HL-60/S4 treated with phorbol 12-myristate 13-acetate at 8.2 ng/mL for 4 days and 3 days (cell line): ENCODE measurements around the gene GRB14.
"Not testable (repeated sequence)": the region's sequence is repeated elsewhere in the genome, so short reads cannot be mapped to it uniquely, and the experiment has no call there.

Experiments
- in situ Hi-C: fragments of 300-500 bp; cut with MboI; formaldehyde crosslinking; loops from 2 replicates; pipeline ENCODE4 v1.15.0; 2022; ENCODE audit warnings: low sequenced_read_pairs

The GRB14 gene

DNA sequence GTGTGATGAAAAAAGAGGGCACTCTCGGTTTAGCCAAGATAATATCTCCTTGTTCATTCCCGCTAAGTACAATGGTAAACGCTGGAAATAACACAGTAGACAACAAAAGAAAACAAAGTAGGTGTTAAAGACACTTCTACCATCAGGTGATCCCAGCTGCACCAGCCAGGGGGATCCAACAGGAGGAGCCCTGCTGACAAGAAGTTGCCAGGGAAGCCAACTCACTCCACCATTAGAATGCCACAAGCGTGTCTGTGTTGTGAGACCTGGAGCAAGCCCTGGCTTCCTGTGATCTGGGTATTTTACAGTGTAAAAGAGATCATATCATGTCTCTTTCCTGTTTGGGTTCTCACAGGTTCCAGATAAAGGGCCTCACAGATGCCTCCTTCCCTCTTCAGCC is 117.0 kb downstream of the GRB14 start:
- in situ Hi-C loops: no loop called here

DNA sequence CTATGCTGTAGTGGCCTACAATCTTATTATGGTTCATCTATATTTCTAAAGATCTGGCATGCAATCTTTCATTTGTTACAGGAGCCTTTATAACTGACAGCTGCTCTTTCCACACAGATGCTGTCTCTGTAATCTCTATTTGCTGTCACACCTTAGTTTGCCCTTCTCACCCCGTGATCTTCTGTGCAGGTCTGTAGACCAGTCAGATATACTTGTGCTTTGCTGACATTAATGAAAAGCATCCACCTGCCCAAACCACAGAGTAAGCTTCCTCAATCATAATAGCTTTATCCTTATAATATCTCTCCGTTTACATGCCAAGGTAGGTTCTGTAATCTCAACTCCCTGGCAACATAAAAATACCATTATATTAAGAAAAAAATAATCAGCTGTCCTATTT is 122.4 kb downstream of the GRB14 start:
- in situ Hi-C loops: no loop called here

DNA sequence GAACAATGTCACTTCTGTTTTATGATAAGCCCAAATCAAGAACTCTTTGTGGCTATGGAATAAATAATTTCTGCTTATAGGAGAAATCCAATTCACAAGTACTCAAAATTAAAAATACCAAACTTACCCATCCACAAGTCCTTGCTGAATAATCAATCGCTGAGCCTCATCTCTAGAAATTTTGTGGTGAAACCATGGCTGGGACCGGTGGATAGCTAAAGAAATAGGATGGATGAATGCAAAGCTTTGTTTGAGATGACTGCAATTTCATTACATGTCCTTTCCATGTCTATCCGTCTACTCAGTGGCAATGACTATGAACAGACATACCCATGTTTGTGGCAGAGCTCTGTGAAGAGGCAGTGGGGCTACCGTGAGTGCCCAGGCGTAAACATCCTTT is 124.4 kb downstream of the GRB14 start:
- in situ Hi-C loops: no loop called here

DNA sequence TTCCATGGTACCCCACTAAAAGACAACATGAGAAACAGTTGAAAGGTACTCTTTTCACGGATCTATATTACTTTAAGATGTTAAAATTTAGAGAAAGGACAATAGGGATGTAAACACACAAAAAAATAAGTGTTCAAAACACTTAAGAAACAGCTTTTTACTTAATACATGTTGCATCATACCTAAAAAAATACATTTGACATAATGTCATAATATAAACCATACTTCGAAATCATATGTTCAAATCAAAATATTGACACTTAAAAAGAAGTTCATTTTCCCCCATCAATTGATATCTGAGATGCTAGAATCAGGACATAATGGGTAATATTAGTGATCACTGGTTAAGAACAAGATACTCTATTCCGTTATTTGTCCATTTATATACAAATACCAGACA is 124.9 kb downstream of the GRB14 start:
- in situ Hi-C loops: no loop called here

DNA sequence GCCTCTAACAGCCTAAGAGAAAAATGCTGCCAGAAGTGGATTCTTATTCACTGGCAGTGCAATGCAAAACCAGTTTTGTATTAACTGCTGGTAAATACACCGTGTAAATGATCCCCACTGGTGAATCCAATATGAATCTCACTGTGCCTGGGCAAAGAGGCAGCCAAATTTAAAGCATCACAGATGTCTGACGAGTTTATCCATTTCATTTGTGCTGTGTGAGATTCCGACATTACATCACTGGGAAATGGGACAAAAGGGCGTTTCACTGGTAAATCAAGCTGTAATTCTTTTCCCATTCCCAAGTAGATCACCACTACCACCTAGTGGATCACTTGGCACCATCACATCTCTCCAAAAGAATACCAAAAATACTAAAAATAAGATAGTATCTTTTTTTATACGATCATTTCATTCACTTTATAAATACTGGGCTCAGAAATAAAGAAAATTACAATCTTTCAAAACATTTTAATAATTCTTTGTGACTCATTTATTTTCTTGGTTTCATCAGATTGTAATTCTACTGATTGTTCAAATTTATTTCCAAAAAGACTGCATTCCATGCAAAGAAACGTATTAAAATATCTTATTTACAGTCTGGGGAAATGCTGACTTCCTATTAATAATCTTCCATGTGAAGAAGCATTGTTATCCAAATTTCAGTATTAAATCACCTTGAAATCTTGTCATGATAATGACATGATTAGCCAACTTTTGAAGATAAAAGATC is 125.6 kb downstream of the GRB14 start:
- in situ Hi-C loops: no loop called here

DNA sequence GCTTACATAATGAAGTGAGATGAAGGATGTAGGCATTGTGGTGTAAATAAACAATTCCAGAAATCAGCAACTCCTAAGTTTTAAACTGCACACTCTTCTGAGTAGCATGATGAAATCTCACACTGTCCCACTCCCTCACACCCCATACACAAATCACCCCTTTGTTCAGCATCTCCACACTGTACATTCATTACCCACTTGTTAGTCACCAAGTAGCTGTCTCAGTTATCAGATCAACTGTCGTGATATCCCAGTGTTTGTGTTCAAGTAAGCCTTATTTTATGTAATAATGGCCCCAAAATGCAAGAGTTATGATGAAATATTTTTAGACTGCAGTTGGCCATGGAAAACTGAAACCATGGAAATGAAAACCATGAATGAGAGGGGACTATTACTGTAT is 135.7 kb downstream of the GRB14 start:
- in situ Hi-C loops: no loop called here

DNA sequence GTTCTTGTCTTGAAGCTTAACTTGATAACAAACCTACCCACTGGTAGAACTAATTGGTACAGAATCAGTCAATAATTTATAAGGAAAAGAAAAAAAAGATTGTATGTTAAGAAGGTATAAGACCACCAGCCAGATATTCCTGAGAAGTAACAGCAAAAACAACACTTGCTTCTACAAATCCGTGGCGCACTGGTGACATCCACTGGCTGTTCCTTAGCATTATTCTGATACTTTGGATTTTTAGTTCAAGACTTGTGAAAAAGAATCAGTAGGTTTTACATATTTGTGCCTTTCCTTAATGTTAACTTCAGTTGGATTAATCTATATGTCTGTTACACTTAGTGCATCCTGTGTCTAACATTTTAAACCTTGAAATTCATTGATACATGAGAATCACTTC is 141.8 kb downstream of the GRB14 start:
- in situ Hi-C loops: no loop called here

DNA sequence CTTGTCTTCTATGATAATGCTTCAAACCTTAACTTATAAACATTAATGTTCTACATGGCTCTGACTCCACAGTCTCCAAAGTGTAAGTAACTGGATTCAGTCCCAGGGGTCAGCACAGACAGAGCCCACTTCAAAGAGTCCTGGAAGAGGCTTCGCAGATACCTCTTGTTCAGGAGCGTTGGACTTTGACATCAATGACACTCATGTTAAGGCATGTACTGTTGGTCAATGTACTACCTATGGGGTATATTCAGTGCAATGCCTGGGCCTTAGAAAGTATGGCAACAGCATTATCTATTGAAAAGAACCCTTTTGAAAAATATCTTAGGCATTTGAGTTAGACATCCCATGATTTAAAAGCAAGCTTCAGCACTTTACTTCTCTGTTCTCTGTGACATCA is 143.1 kb downstream of the GRB14 start:
- in situ Hi-C loops: no loop called here

DNA sequence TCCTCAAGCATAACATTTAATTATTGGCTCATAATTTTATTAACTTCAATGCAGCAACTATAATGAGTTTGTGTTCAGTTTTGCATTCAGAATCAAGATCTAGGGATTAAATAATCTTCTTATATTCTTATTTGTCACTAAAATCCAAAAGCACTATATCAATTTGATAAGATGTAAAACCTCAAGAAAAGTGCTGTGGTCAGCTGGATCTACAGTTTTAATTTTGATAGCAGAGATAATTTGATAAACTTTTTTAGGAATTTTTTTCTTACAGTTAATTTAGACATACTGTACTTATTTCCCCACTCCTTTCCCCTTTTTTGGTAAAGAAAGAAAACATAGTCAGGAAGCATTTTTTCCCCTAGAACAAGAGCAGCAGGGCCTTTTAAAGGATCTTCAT is 146.4 kb downstream of the GRB14 start:
- in situ Hi-C loops: no loop called here

DNA sequence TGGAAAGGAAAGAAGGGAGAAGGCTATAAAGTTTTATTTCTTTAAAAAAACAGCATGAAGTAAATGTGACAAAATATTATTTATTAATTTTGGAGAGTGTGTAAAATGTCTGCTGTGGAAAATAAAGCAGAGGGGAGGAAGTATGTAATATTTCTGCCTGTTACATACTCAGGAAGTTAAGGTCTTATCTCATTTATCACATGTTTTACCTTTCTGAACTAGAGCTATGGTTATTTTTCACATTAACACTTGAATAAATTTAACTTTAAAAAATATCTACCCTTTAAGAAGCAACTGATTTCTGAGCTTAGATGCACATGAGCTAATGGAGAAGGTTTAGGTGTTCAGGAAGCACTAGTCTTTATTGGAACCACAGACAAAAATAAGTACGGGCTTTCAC is 148.3 kb downstream of the GRB14 start:
- in situ Hi-C loops: no loop called here

DNA sequence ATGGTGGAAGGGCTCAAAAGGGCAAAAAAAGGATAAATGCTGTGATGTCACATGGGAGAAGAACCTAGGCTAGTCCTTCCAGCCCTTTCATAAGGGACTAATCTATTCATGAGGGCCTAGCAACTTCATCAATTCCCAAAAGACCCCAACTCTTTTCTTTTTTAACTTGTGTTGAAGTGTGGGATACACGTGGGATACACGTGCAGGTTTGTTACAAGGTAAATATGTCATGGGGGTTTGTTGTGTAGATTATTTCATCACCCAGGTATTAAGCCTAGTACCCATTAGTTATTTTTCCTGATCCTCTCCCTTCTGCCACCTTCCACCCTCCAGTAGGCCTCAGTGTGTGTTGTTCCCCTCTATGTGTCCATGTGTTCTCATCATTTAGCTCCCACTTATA is 156.2 kb downstream of the GRB14 start:
- in situ Hi-C loops: not testable (repeated sequence)

DNA sequence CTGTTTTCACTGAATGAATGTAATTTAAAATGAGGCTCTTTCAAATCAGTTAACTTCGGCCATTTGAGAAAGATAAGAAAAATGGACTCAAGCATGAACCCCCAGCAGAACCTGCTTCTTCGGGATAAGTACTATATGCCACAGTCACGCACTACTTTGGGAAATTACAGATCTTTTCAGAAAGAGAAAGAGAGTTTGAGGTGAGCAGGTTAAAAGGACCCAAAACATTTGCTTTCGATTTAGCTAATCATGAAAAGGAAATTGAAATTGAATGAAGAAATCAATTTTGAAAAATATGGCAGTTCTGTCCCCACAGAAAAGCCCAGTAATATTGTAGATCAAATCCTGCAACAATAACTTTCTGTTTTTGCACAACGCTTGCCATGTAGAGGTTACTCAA is 156.9 kb downstream of the GRB14 start:
- in situ Hi-C loops: no loop called here

DNA sequence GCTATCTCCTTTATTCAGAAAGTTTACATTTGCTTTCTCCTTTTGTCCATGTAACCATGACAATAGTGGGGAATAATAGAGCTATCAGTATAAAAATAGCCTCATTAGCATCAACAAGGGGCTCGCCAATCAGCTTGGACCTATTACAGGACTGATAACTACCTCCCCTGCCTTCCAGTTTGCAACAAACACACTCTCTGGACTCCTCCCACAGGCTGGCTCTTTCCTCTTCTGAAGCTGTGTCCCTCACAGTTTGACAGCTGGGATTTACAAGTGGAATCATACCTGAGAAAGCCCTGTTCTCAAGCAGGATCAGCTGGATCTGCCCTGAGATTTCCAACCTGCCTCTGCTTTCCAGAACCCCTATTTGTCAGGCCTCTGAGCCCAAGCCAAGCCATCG is 162.5 kb downstream of the GRB14 start:
- in situ Hi-C loops: no loop called here

DNA sequence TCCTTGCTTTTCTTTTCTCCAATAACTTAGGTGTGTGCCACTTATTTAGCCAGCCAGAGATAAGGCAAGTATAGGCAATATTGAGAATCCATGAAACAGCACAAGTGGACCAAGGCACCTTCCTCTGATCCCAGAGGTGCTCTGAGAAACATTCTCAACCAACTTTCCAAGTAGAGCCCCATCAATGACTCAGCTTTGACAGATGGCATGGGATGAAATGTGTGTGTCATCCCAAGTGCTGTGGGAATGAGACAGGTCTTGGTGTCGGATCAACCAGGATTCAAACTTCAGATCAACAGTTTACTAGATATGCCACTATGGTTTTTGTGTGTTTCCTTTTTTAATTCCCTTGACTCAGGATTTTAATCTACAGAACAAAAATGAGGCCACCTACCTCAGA is 164.0 kb downstream of the GRB14 start:
- in situ Hi-C loops: no loop called here

DNA sequence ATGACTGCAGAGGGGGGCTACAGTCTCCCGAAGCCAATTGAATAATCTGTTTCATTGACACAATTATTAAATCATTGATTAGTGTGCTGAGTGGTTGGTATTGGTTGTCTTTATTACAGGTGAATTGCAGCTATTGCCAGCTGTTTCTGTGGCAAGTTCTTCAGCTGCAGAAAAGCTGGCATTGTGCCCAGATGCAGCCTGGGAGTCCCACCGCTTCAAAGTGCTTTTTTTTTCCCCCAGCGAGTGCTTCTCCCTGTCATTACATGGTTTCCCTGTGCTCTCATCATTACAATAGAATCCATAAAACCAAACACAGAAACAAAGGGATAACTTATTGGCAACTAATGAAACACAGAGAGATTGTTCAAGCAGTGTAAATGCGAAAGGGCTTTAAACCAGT is 164.7 kb downstream of the GRB14 start:
- in situ Hi-C loops: no loop called here

DNA sequence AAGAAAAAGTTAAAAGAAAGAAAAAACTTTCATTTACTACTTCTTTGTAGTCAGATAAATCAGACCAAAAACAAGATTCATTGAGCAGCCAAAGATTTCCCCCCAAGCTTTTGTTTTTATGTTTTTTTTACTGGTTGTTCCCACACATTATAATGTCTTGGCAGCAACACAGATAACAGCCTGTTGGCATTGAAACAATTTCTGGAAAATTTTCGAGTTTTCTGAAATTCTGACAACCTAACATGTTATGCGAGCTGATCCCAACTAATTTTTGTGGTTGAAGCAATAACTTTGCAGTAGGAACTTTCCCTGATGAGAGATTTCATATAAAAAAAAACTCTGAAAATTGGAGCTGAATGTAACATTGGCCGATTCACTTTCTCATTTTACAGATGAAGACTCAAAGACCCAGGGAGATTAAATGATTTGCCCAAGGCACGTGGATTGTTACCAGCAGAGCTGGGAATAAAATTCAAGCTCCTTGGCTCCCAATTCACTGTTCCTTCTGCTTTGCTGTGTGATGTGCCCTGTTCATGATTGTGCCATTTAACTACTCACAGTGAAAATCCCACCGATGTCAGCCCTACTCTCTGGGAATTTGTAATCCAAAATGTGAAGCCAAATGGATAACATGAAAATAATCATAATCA is 167.5 kb downstream of the GRB14 start:
- in situ Hi-C loops: no loop called here

DNA sequence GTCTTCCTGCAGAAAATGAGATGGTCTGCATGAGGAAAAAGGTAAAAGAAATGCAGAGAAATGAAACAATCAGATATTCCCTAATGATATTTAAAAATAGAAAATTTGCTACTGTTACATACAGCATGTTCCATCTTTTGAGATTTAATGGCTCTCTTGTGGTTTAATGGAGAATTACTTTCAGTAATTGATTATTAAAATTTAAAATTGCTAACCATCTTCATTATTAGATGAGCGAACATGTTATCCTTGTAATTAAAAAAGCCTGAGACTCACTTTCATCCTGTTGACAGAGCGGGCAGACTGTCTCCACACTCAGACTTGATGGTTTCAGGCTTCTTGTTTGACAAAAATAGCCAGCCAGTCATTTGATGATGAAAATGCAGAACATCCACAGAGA is 171.0 kb downstream of the GRB14 start:
- in situ Hi-C loops: no loop called here

DNA sequence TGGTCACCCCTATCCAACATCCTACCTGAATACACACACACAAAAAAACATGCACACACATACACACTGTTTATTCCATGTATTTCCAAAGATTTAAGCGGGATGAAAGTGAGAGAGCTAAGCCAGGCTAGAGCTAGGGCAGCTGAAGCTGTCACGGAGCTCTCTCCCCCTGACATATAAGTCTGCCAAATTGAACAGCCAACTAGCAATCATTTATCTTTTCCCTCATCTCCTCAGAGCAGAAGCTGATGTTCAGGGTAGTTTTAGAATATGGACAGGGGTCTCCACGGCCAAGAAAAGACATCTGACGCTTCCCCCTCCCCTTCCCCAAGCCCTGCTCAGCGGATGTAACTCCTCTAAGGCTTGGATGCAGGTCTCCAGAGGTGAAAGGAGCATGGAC is 171.6 kb downstream of the GRB14 start:
- in situ Hi-C loops: no loop called here

DNA sequence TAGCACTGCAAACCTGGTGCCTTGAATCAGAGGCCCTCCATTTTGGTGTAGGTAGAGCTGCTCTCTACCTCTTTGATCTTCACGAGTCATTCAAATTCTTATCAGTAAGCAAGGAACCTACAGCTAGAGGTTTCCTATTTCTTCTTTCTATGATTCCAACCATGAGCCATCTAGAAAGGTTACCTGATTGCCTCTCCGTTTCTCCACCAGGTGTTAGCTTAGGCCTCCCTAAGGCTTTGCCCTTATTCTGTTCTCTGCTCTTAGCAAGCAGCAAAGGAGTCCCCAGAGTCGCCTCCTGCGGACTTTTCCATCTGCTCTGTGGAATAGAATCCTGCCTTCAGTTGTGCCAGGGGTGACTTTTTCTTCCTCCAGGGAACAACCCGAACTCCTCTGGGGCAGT is 173.6 kb downstream of the GRB14 start:
- in situ Hi-C loops: no loop called here
